Adrenal gland (tissue), 5 donors: ENCODE results near the gene KCNJ18.
"Not testable (repeated sequence)": the region's sequence is repeated elsewhere in the genome, so short reads cannot be mapped to it uniquely, and the experiment has no call there.

Source experiments
- POLR2A ChIP-seq, 2 donors: fragments of 450-650 bp; IDR thresholded peaks; one replicate each; pipeline ENCODE4 v1.6.1; 2017; ENCODE audit warnings: antibody characterized with exemption in 2 of 2, mild to moderate bottlenecking in 2 of 2, moderate library complexity in 1 of 2
- TF ChIP-seq, protein P1 (sequence below), 6 experiments: fragments of 450-650 bp in 4 of 6; fragments of 200-600 bp in 2 of 6; sonication (generic) in 1 of 6; IDR thresholded peaks; 1 replicate in 5 of 6; 2 replicates in 1 of 6; pipeline versions ENCODE4 v1.5.1 to v1.8.0; 2016 to 2021; ENCODE audit warnings: antibody characterized with exemption in 6 of 6, mild to moderate bottlenecking in 2 of 6, moderate library complexity in 1 of 6
- donor health status: DM: no; HTN: no; CAD: no.

DNA sequence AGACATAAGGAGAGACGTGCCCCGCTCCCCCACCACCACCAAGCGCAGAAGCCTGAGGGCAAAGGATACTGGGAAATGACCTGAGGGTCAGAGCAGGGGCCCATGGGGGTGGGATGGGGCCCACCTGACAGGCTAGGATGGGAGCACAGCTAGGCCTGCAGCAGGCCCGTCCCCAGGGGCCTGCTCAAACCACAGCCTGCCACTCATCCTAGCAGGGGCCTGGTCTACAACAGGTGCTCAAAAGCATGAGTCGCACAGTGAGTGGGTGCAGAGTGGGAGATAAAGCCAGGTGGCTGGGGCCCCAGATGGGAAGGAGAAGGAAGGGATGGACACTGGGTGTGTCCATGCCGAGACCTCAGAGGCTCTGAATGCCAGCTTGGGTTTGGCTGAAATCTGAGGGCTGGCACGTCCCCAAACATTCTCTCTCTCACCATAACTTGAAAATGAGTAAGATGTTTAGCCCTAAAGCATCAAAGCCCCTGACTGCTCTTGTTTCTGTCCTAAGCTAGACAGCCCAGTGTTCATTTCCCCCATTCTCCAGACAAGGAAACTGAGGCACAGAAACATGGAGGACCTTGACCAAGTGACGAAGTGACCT, 46.7 kb downstream of the KCNJ18 start:
- TF ChIP-seq, protein P1, sequence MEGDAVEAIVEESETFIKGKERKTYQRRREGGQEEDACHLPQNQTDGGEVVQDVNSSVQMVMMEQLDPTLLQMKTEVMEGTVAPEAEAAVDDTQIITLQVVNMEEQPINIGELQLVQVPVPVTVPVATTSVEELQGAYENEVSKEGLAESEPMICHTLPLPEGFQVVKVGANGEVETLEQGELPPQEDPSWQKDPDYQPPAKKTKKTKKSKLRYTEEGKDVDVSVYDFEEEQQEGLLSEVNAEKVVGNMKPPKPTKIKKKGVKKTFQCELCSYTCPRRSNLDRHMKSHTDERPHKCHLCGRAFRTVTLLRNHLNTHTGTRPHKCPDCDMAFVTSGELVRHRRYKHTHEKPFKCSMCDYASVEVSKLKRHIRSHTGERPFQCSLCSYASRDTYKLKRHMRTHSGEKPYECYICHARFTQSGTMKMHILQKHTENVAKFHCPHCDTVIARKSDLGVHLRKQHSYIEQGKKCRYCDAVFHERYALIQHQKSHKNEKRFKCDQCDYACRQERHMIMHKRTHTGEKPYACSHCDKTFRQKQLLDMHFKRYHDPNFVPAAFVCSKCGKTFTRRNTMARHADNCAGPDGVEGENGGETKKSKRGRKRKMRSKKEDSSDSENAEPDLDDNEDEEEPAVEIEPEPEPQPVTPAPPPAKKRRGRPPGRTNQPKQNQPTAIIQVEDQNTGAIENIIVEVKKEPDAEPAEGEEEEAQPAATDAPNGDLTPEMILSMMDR (IDR thresholded peaks at IDR 0.05), result not testable (repeated sequence)
- TF ChIP-seq POLR2A (IDR thresholded peaks at IDR 0.05), result not testable (repeated sequence)
